HEK293 (cell line): ENCODE data around the gene SEM1.
"Not testable (repeated sequence)": the region's sequence is repeated elsewhere in the genome, so short reads cannot be mapped to it uniquely, and the experiment has no call there.

Source experiments
- CTCF ChIA-PET: fragments of 350-600 bp; formaldehyde crosslinking; extraction: SDS; loops from one replicate; lab custom pipeline; 2021; ENCODE audit warnings: antibody characterized with exemption; lab: Yijun Ruan, JAX
- POLR2A ChIA-PET: fragments of 300-600 bp; formaldehyde crosslinking; extraction: SDS; loops from one replicate; lab custom pipeline; 2020; ENCODE audit warnings: antibody characterized with exemption, inconsistent platforms; lab: Yijun Ruan, JAX
- H3K27ac ChIP-seq: fragments of 200-500 bp; sonication (Bioruptor generic); 2 replicates; pipeline ENCODE4 v1.5.1; 2014; ENCODE audit warnings: low read depth, low read length, control low read depth, inconsistent platforms; ENCODE audit errors: extremely low read depth
- H3K36me3 ChIP-seq, 2 experiments: fragments of 200-500 bp in 1 of 2; sonication (Bioruptor generic) in 1 of 2; 1 replicate in 1 of 2; 2 replicates in 1 of 2; pipeline ENCODE4 v1.5.1; 2014 to 2017; ENCODE audit warnings: inconsistent platforms in 2 of 2, low read length in 2 of 2; ENCODE audit not compliant: control insufficient read depth in 2 of 2, insufficient read depth in 1 of 2
- H3K4me1 ChIP-seq: fragments of 200-500 bp; sonication (Bioruptor generic); 2 replicates; pipeline ENCODE4 v1.5.1; 2014; ENCODE audit warnings: mild to moderate bottlenecking, low read length, inconsistent platforms; ENCODE audit not compliant: control insufficient read depth, insufficient read depth
- H3K4me3 ChIP-seq: 2 replicates; pipeline ENCODE4 v1.5.1; 2011; ENCODE audit warnings: low read depth, mild to moderate bottlenecking, control low read depth, low read length, moderate library complexity
- H3K9me3 ChIP-seq: fragments of 200-500 bp; sonication (Bioruptor generic); 2 replicates; pipeline ENCODE4 v1.5.1; 2014; ENCODE audit warnings: low read depth, low read length, inconsistent platforms; ENCODE audit not compliant: control insufficient read depth, insufficient read depth
- FEZF1 ChIP-seq: fragments of 450-650 bp; formaldehyde crosslinking; IDR thresholded peaks from 2 replicates; pipeline ENCODE4 v1.5.1; 2016; ENCODE audit warnings: missing biosample characterization, missing genetic modification characterization
- KLF8 ChIP-seq: fragments of 450-650 bp; formaldehyde crosslinking; IDR thresholded peaks from 2 replicates; pipeline ENCODE4 v1.5.1; 2016; ENCODE audit warnings: missing biosample characterization, missing genetic modification characterization
- MZF1 ChIP-seq: fragments of 450-650 bp; formaldehyde crosslinking; IDR thresholded peaks from 2 replicates; pipeline ENCODE4 v1.5.1; 2017; ENCODE audit warnings: missing biosample characterization, missing genetic modification characterization, borderline replicate concordance
- OSR2 ChIP-seq: fragments of 450-650 bp; formaldehyde crosslinking; IDR thresholded peaks from 2 replicates; pipeline ENCODE4 v1.5.1; 2016; ENCODE audit warnings: missing biosample characterization, missing genetic modification characterization
- PRDM6 ChIP-seq: fragments of 450-650 bp; formaldehyde crosslinking; IDR thresholded peaks from 2 replicates; pipeline ENCODE4 v1.5.1; 2017; ENCODE audit warnings: missing biosample characterization, missing genetic modification characterization
- RBAK ChIP-seq: fragments of 450-650 bp; formaldehyde crosslinking; IDR thresholded peaks from 2 replicates; pipeline ENCODE4 v1.5.1; 2016; ENCODE audit warnings: missing biosample characterization, missing genetic modification characterization
- ZBTB44 ChIP-seq: fragments of 450-650 bp; IDR thresholded peaks from 2 replicates; pipeline ENCODE4 v1.5.1; 2018; ENCODE audit warnings: missing biosample characterization, mild to moderate bottlenecking, missing genetic modification characterization
- ZNF114 ChIP-seq: fragments of 450-650 bp; formaldehyde crosslinking; IDR thresholded peaks from 2 replicates; pipeline ENCODE4 v1.5.0; 2017; ENCODE audit warnings: missing biosample characterization, missing genetic modification characterization
- ZNF138 ChIP-seq: fragments of 450-650 bp; formaldehyde crosslinking; IDR thresholded peaks from 2 replicates; pipeline ENCODE4 v1.5.1; 2016; ENCODE audit warnings: missing biosample characterization, missing genetic modification characterization, borderline replicate concordance
- ZNF146 ChIP-seq: fragments of 450-650 bp; formaldehyde crosslinking; IDR thresholded peaks from 2 replicates; pipeline ENCODE4 v1.5.1; 2016; ENCODE audit warnings: missing biosample characterization, missing genetic modification characterization
- ZNF2 ChIP-seq: fragments of 450-650 bp; formaldehyde crosslinking; IDR thresholded peaks from 2 replicates; pipeline ENCODE4 v1.5.1; 2016; ENCODE audit warnings: missing biosample characterization, missing genetic modification characterization
- ZNF239 ChIP-seq: fragments of 450-650 bp; formaldehyde crosslinking; IDR thresholded peaks from 2 replicates; pipeline ENCODE4 v1.5.1; 2016; ENCODE audit warnings: missing biosample characterization, missing genetic modification characterization
- ZNF24 ChIP-seq: fragments of 450-650 bp; formaldehyde crosslinking; IDR thresholded peaks from 2 replicates; pipeline ENCODE4 v1.5.1; 2016; ENCODE audit warnings: missing biosample characterization, missing genetic modification characterization
- ZNF341 ChIP-seq: fragments of 450-650 bp; formaldehyde crosslinking; IDR thresholded peaks from 2 replicates; pipeline ENCODE4; 2016; ENCODE audit warnings: low read depth, missing biosample characterization, missing genetic modification characterization
- ZNF560 ChIP-seq: fragments of 450-650 bp; formaldehyde crosslinking; IDR thresholded peaks from 2 replicates; pipeline ENCODE4 v1.5.1; 2017; ENCODE audit warnings: missing biosample characterization, missing genetic modification characterization, borderline replicate concordance
- ZNF580 ChIP-seq: fragments of 450-650 bp; formaldehyde crosslinking; IDR thresholded peaks from 2 replicates; pipeline ENCODE4 v1.5.1; 2016; ENCODE audit warnings: missing biosample characterization, missing genetic modification characterization
- ZNF658 ChIP-seq: fragments of 450-650 bp; formaldehyde crosslinking; IDR thresholded peaks from 2 replicates; pipeline ENCODE4; 2016; ENCODE audit warnings: missing biosample characterization, missing genetic modification characterization
- ZSCAN30 ChIP-seq: fragments of 450-650 bp; IDR thresholded peaks from 2 replicates; pipeline ENCODE4 v1.5.1; 2018; ENCODE audit warnings: missing biosample characterization, mild to moderate bottlenecking, missing genetic modification characterization, moderate library complexity

SEM1 gene

GRCh38 chr7:96699219-96699871 lies 10.3 kb downstream of the SEM1 start (continued):
- TF ChIP-seq ZNF114: no peak
- no peak for TF ChIP-seq ZNF560 (tag by site-specific recombination)
- no peak for TF ChIP-seq ZNF658 (tag by site-specific recombination)
- TF ChIP-seq, all 188 proteins: peak for 6

- CTCF ChIA-PET: not testable (repeated sequence)
These were observed 11.2 kb downstream of the SEM1 start for GRCh38 chr7:96698449-96698848.

GRCh38 chr7:96697822-96698221 lies 11.8 kb downstream of the SEM1 start:
- no peaks in the 10 kb centered on the region for H3K9me3 ChIP-seq
- no peak overlapping the region for H3K4me3 ChIP-seq
- no peak for TF ChIP-seq ZNF341 (tag by site-specific recombination)
- no peak for TF ChIP-seq MZF1 (tag by site-specific recombination)
- TF ChIP-seq ZSCAN30 (tag by site-specific recombination): 0 out of 2 replicates have a peak, but pooled peaks have one; percentile 14
- TF ChIP-seq ZNF24: no peak
- TF ChIP-seq PRDM6 (tag by site-specific recombination): peak; percentile 78
- TF ChIP-seq RBAK (tag by site-specific recombination): no peak
- TF ChIP-seq ZNF239 (tag by site-specific recombination): no peak
- TF ChIP-seq ZNF138 (tag by site-specific recombination): no peak
- peak; percentile 89 for TF ChIP-seq OSR2
- TF ChIP-seq FEZF1 (tag by site-specific recombination): peak; percentile 52; the same call in 1 of the 2 replicates
- no peak for TF ChIP-seq KLF8 (tag by site-specific recombination)
- peaks cover 6 to 9% of the 10 kb centered on the region in 2 experiments for H3K36me3 ChIP-seq
- no peak overlapping the region for H3K27ac ChIP-seq
- peaks cover 10% of the 10 kb centered on the region for H3K4me1 ChIP-seq
- ChIA-PET CTCF (no interaction called here), POLR2A (no interaction called here)

More at GRCh38 chr7:96698449-96698848, 11.2 kb downstream of the SEM1 start:
- H3K27ac ChIP-seq, H3K9me3 ChIP-seq, H3K36me3 ChIP-seq, H3K4me3 ChIP-seq, H3K4me1 ChIP-seq: not testable (repeated sequence)
- TF ChIP-seq ZNF580 (tag by site-specific recombination) (peak; percentile 67), ZNF146 (tag by site-specific recombination) (peak; percentile 95), ZNF2 (tag by site-specific recombination) (0 out of 2 replicates have a peak, but pooled peaks have one; percentile 15), ZBTB44 (peak; percentile 66; the same call in 1 of the 2 replicates)
- TF ChIP-seq, all 188 proteins: peak for 4; not testable (repeated sequence) for 184
- POLR2A ChIA-PET: not testable (repeated sequence)
